ENCODE measurements around the gene SUPT20HL2. TPM values are rescaled to one million over a fixed set of nuclear protein-coding genes. Genes with fewer than 3 reads are reported as not detected.
"Not testable (repeated sequence)": the region's sequence is repeated elsewhere in the genome, so short reads cannot be mapped to it uniquely, and the experiment has no call there.

The SUPT20HL2 gene
- total RNA-seq, 1 donor from 2014 or later, result not detected

DNA sequence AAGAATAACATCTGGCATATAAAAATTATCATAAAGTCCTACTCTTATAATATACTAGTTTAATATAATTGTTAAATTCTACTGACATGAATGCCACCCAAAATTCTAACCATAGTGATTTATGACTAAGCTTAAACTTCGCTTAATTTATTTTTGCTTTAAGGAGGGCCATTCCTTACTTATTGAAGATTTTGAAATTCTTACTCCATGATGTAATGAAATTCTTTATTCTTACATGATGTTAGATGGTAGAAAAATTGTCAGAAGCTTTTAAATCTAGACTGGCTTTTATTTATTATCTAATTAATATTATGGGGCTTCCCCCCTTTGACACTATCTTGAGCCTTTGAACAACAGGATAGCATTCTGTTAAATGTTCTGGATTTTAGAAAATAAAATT is 19.5 kb upstream of the SUPT20HL2 start:
- intact Hi-C loops (cut with micrococcal nuclease), result no loop called here
- no peaks in the 10 kb centered on the region for H3K4me1 Mint-ChIP-seq (ENCODE audit: low read depth)
- peaks cover 4% of the 10 kb centered on the region for H3K9me3 Mint-ChIP-seq
- no peaks in the 10 kb centered on the region for H3K27me3 Mint-ChIP-seq (ENCODE audit: insufficient read depth)
- no peaks in the 10 kb centered on the region for H3K36me3 Mint-ChIP-seq (ENCODE audit: low read depth)
- no peak overlapping the region for H3K27ac Mint-ChIP-seq
- no peak for DNase-seq (ENCODE audit: low spot score)
- H3K4me3 Mint-ChIP-seq, result no peak overlapping the region

DNA sequence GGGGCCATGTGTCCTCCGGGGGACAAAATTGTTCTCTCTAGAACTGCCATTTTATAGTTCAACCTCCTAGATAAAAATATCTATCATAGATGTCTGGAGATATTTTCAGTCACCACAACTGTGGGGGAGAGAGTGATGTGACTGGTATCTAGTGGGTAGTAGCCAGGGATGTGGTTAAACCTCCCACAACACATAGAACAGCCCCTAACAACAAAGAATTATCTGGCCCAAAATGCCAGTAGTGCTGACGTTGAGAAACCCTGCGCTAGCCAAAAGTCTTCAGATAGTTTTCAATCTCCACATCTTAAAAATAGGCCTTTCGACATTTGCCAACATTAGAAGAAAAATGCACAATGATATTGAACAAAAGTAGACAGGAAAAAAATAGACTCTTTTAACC is 19.0 kb upstream of the SUPT20HL2 start:
- Mint-ChIP-seq H3K4me1 (ENCODE audit: low read depth) (no peaks in the 10 kb centered on the region), H3K27ac (no peak overlapping the region), H3K9me3 (peaks cover 4% of the 10 kb centered on the region), H3K36me3 (ENCODE audit: low read depth) (no peaks in the 10 kb centered on the region), H3K4me3 (no peak overlapping the region), H3K27me3 (ENCODE audit: insufficient read depth) (no peaks in the 10 kb centered on the region)
- no peak for DNase-seq (ENCODE audit: low spot score)
- intact Hi-C loops (cut with micrococcal nuclease), result no loop called here

DNA sequence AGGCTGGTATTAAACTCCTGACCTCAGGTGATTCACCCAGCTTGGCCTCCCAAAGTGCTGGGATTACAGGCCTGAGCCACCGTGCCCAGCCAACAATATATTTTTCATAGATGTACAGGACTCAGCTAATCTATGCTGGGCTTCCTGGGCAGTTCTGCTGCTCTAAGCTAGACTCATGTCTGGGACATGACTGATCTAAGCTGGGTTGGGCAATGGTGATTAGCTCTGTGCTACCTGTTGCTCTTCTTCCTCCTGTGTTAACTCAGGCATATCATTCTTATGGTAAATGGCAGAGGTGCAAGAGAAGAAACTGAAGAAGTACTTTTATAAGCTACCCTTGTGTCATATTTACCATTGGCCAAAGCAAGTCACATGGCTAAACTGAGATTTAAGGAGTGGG is 11.4 kb upstream of the SUPT20HL2 start:
- H3K27ac Mint-ChIP-seq, result no peak overlapping the region
- no peak for DNase-seq (ENCODE audit: low spot score)
- intact Hi-C loops (cut with micrococcal nuclease), result no loop called here
- H3K9me3 Mint-ChIP-seq, result no peaks in the 10 kb centered on the region
- H3K27me3 Mint-ChIP-seq (ENCODE audit: insufficient read depth), result no peaks in the 10 kb centered on the region
- H3K4me3 Mint-ChIP-seq, result no peak overlapping the region
- H3K4me1 Mint-ChIP-seq (ENCODE audit: low read depth), result no peaks in the 10 kb centered on the region
- peaks cover 2% of the 10 kb centered on the region for H3K36me3 Mint-ChIP-seq (ENCODE audit: low read depth)

DNA sequence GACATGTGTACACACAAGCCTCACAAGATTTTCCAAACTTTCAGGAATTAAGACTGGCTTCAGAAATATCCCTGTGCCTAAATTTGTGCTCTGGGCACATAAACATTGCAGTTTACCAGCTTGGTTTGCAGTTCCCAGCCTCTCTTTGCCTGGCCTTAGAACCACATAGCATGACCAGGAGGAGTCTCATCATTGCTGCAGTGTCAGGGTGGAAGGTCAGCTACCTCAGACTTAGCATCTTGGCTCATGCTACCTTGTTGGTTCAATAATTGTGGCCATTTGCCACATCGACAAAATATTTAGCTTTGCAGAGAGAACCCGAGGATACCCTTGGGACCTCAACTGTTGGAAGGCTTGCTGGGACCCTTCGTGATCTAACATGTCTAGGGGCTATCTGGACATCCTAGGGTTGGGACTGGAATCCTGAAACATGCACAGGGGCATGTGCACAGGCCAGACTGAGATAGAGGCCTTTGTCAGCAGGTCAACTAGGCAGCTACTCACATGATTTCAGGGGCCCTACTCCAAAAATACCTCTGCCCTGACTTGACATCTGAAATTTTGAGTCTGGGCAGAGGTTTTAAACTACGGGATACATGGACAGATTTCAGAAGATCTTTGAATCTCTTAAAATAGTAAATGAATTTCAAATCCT is 8.0 kb upstream of the SUPT20HL2 start:
- no peak for DNase-seq (ENCODE audit: low spot score)
- H3K4me1 Mint-ChIP-seq (ENCODE audit: low read depth), result no peaks in the 10 kb centered on the region
- peaks cover 2% of the 10 kb centered on the region for H3K36me3 Mint-ChIP-seq (ENCODE audit: low read depth)
- H3K27ac Mint-ChIP-seq, result no peak overlapping the region
- intact Hi-C loops (cut with micrococcal nuclease), result no loop called here
- no peaks in the 10 kb centered on the region for H3K9me3 Mint-ChIP-seq
- H3K27me3 Mint-ChIP-seq (ENCODE audit: insufficient read depth), result peaks cover under 1% of the 10 kb centered on the region
- H3K4me3 Mint-ChIP-seq, result no peak overlapping the region

DNA sequence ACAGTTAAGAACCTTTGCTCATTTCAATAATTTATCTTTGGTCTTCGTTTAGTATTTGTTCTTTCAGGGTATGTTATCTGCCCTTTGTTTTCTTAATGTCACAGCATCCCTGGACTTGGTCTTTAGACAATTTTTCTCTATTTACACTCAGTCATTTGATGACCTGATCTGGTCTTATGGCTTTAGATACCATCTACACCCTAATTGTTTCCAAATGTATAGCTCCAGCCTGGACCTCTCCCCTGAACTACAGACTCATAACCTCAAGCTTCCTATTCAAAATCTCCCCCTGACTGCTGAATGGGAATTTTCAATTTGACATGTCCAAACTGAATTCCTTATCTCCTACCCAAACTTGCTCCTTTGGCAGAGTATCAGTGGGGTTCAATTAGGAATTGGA is 3.7 kb upstream of the SUPT20HL2 start:
- Mint-ChIP-seq H3K36me3 (ENCODE audit: low read depth) (no peaks in the 10 kb centered on the region), H3K27ac (no peak overlapping the region), H3K9me3 (no peaks in the 10 kb centered on the region), H3K4me3 (no peak overlapping the region), H3K27me3 (ENCODE audit: insufficient read depth) (peaks cover 3% of the 10 kb centered on the region), H3K4me1 (ENCODE audit: low read depth) (no peaks in the 10 kb centered on the region)
- DNase-seq (ENCODE audit: low spot score), result no peak
- intact Hi-C loops (cut with micrococcal nuclease), result no loop called here

DNA sequence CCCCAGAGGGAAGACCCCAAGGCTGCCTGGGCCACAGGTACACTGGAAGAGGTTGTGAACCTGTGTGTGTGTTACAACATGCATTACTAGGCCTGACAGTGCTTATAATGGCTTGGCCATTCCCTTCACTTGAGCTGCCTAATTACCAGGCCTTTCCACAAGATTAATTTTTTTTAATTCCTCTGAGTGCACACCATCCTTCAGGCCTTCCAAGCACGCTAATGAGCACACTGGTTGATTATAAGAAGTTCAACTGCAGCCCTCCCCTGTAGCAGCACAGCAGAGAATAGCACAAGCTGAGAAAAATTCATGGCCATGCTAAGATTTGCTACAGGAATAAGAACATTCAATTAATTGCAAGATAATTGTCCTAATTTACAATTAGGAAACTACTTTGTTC is 2.2 kb upstream of the SUPT20HL2 start:
- Mint-ChIP-seq H3K36me3 (ENCODE audit: low read depth) (no peaks in the 10 kb centered on the region), H3K27ac (no peak overlapping the region), H3K9me3 (no peaks in the 10 kb centered on the region), H3K4me1 (ENCODE audit: low read depth) (no peaks in the 10 kb centered on the region), H3K4me3 (no peak overlapping the region), H3K27me3 (ENCODE audit: insufficient read depth) (peaks cover 3% of the 10 kb centered on the region)
- intact Hi-C loops (cut with micrococcal nuclease), result no loop called here
- DNase-seq (ENCODE audit: low spot score), result no peak

DNA sequence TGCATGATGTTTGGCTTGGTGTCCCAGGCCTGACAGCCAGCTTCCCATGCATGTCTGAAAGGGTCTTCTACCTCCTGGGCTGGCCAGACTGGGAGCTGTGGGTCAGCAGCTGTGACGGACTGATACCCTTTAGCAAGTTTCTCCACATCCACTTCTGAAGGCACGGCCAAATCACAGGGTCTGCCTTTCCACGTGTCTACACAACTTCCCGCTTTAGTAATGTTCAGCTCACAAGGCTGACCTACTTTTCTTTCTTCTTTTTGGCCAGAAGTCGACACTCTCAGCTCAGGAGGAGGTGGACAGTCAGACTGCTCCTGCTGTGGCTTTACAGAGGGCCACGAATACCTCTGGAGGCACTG is 1.6 kb downstream of the SUPT20HL2 start:
- peaks cover 13% of the 10 kb centered on the region for H3K4me1 Mint-ChIP-seq (ENCODE audit: low read depth)
- H3K4me3 Mint-ChIP-seq; H3K36me3 Mint-ChIP-seq (ENCODE audit: low read depth); DNase-seq (ENCODE audit: low spot score); H3K27me3 Mint-ChIP-seq (ENCODE audit: insufficient read depth); H3K9me3 Mint-ChIP-seq; H3K27ac Mint-ChIP-seq; intact Hi-C loops (cut with micrococcal nuclease): not testable (repeated sequence)

DNA sequence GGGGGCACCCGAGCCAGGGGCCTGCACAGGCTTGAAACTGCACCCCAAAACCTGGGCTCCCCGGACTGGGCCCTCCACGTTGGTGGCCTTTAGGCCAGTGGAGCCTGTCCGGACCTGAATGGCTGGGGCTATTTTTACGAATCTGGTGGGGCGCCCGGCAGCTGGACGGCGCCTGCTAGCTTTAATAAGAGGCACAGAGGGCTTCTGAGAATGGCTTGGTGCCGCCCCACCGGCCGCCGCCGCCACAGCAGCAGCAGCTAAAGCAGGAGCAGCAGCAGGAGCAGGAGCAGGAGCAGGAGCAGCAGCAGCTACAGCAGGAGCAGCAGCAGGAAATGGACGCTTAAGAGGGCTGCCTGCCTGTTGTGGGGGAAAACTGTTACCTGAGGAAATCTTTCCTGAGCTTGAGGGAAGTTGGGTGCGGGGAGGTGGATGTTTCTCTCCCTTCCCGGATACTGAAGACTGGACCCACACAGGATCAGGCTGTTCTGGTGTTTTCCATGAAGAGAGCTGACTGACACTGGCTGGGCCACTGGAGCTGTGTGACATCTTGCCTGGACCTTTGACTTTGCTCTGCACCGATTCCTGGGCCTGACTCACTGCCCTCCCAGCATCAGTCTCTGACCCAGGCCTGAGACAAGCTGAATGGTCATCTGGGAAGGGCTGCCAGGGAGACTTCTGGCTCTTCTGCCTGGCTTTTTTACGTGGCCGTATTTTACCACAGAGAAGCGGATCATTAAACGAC is 2.2 kb downstream of the SUPT20HL2 start:
- H3K4me3 Mint-ChIP-seq; H3K9me3 Mint-ChIP-seq; H3K36me3 Mint-ChIP-seq (ENCODE audit: low read depth); H3K27ac Mint-ChIP-seq; DNase-seq (ENCODE audit: low spot score); H3K27me3 Mint-ChIP-seq (ENCODE audit: insufficient read depth); intact Hi-C loops (cut with micrococcal nuclease): not testable (repeated sequence)
- peaks cover 16% of the 10 kb centered on the region for H3K4me1 Mint-ChIP-seq (ENCODE audit: low read depth)

DNA sequence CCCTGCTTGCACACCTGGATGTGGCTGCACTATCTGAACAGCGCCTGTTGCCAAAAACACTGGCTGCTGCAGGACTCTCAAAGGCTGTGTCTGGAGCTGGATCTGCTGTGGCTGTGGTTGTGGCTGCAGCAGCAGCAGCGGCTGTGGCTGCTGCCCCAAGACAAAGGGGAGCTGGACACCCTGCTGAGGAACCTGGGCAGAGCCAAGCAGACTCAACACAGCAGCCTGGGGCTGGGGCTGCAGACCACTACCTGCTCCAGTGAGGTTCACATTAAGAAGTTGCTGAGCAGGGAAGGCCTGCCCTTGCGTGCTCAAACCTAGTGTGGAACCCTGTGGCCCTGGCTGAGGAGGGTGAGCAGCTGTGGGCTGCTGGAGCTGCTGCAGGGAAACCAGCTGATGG is 3.0 kb downstream of the SUPT20HL2 start:
- intact Hi-C loops (cut with micrococcal nuclease); H3K36me3 Mint-ChIP-seq (ENCODE audit: low read depth); H3K4me3 Mint-ChIP-seq; H3K27me3 Mint-ChIP-seq (ENCODE audit: insufficient read depth); H3K27ac Mint-ChIP-seq; H3K9me3 Mint-ChIP-seq; DNase-seq (ENCODE audit: low spot score): not testable (repeated sequence)
- peaks cover 20% of the 10 kb centered on the region for H3K4me1 Mint-ChIP-seq (ENCODE audit: low read depth)

DNA sequence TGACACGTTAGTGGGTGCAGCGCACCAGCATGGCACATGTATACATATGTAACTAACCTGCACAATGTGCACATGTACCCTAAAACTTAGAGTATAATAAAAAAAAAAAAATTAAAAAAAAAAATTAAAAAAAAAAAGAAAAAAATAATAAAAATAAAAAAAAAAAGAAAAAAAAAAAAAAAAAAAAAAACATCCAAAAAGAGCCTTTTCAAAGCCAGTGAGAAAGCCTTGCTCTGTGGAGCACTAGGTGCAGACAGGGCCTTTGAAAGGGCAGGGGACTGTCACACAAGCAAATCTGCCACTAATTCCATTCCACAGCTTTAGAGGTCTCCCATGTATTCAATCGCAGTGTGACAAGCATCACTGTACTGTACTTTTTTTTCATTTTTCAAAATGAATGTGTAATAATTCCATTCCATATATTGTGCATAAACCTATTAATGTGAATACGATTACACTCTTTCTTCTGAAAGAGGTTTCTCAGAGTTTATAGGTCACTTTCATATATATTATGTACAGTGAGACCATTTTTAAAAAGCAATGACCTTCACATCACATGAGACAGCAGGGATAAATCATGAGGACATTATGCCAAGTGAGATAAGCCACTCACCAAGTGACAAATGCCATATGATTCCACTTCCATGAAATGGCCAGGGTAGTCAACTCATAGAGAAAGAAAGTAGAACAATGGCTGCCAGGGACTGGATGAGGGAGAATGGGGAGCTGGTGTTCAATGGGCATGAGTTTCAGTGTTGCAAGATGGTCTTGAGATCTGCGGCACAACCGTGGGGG is 4.1 kb downstream of the SUPT20HL2 start:
- DNase-seq (ENCODE audit: low spot score); H3K4me3 Mint-ChIP-seq; H3K9me3 Mint-ChIP-seq; H3K36me3 Mint-ChIP-seq (ENCODE audit: low read depth); H3K27me3 Mint-ChIP-seq (ENCODE audit: insufficient read depth): not testable (repeated sequence)
- peak overlapping the region; percentile 23 for H3K27ac Mint-ChIP-seq
- H3K4me1 Mint-ChIP-seq (ENCODE audit: low read depth), result peaks cover 20% of the 10 kb centered on the region
- intact Hi-C loops (cut with micrococcal nuclease), result loop anchor here (2.0 kb wide), 2 partner anchors 33 to 57 kb away; no protein-coding TSS in a partner anchor

DNA sequence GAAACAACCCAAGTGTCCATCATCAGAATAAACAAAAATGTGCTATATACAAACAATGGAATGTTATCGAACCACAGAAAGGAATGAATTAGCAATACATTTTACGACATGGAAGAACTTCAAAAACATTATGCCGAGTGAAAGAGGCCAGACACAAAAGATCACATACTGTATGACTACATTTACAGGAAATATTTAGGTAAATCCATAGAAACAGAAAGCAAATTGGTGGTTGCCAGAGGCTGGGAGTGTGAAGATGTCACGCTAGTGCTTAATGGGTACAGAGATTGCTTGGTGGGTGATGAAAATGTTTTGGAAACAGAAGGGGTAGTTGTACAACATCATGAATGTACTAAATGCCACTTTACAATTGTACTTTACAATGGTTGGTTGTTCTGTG is 5.1 kb downstream of the SUPT20HL2 start:
- Mint-ChIP-seq H3K27ac (peak overlapping the region; percentile 86), H3K4me1 (ENCODE audit: low read depth) (peaks cover 20% of the 10 kb centered on the region)
- intact Hi-C loops (cut with micrococcal nuclease), result loop anchor here (2.0 kb wide), 2 partner anchors 34 to 58 kb away; no protein-coding TSS in a partner anchor
- not testable (repeated sequence) for H3K4me3 Mint-ChIP-seq; H3K9me3 Mint-ChIP-seq; H3K27me3 Mint-ChIP-seq (ENCODE audit: insufficient read depth); H3K36me3 Mint-ChIP-seq (ENCODE audit: low read depth)
- DNase-seq (ENCODE audit: low spot score), result peak; percentile 0

DNA sequence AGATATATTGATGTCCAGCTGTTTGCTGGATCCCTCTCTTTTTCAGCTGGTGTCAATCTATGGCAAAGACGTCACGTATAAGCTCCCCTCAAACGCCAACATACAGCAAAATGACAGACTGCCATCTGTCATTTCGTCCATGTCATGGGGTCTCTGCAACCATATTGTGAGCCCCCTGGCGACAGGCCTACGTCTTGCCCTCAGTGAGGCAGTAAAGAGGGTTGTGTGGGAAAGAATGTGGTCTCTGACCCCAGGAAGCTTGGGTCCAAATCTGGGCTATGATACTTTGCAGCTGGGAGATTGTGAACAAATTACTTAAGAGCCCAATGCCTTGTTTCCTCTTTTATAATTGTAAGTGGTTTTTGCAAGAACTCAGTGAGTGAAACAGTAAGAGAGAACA is 7.4 kb downstream of the SUPT20HL2 start:
- Mint-ChIP-seq H3K9me3 (no peaks in the 10 kb centered on the region), H3K27me3 (ENCODE audit: insufficient read depth) (no peaks in the 10 kb centered on the region), H3K4me1 (ENCODE audit: low read depth) (peaks cover 24% of the 10 kb centered on the region), H3K27ac (no peak overlapping the region), H3K4me3 (no peak overlapping the region), H3K36me3 (ENCODE audit: low read depth) (no peaks in the 10 kb centered on the region)
- no peak for DNase-seq (ENCODE audit: low spot score)
- intact Hi-C loops (cut with micrococcal nuclease), result no loop called here

DNA sequence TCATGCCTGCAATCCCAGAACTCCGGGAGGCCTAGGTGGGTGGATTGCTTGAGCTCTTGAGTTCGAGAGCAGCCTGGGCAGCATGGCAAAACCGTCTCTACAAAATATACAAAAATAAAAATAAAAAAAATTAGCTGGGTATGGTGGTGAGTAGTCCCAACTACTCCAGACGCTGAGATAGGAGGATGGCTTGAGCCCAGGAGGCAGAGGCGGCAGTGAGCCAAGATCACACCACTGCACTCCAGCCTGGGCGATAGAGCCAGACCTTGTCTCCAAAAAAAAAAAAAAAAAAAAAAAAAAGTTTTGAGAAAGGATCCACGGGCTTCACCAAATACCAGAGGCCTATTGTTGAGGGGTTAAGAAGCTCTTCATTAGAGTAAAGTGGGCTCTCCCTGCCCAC is 8.0 kb downstream of the SUPT20HL2 start:
- Mint-ChIP-seq H3K9me3 (no peaks in the 10 kb centered on the region), H3K4me3 (no peak overlapping the region)
- intact Hi-C loops (cut with micrococcal nuclease), result no loop called here

More for the DNA sequence above, 8.0 kb downstream of the SUPT20HL2 start:
- H3K27me3 Mint-ChIP-seq (ENCODE audit: insufficient read depth), result no peaks in the 10 kb centered on the region
- peaks cover 24% of the 10 kb centered on the region for H3K4me1 Mint-ChIP-seq (ENCODE audit: low read depth)
- H3K27ac Mint-ChIP-seq, result no peak overlapping the region
- DNase-seq (ENCODE audit: low spot score), result no peak
- no peaks in the 10 kb centered on the region for H3K36me3 Mint-ChIP-seq (ENCODE audit: low read depth)
